Occipital lobe (tissue), 2 donors: ENCODE measurements around the gene PPM1J. TPM values are rescaled to one million over a fixed set of nuclear protein-coding genes. Genes with fewer than 3 reads are reported as not detected.
"Not testable (repeated sequence)": the region's sequence is repeated elsewhere in the genome, so short reads cannot be mapped to it uniquely, and the experiment has no call there.

ENCODE experiments used
- DNase-seq: peaks from one replicate; lab custom pipeline; 2025; lab: John Stamatoyannopoulos, UW
- total RNA-seq: library from RNA; depleted of rRNA; stranded (reverse); fragments of >200 nt; gene quantifications from one replicate; pipeline ENCODE4 v1.2.3, GENCODE V29; 2014

PPM1J gene
- total RNA-seq, 1 donor from 2014 or later = 4.4 TPM

DNA sequence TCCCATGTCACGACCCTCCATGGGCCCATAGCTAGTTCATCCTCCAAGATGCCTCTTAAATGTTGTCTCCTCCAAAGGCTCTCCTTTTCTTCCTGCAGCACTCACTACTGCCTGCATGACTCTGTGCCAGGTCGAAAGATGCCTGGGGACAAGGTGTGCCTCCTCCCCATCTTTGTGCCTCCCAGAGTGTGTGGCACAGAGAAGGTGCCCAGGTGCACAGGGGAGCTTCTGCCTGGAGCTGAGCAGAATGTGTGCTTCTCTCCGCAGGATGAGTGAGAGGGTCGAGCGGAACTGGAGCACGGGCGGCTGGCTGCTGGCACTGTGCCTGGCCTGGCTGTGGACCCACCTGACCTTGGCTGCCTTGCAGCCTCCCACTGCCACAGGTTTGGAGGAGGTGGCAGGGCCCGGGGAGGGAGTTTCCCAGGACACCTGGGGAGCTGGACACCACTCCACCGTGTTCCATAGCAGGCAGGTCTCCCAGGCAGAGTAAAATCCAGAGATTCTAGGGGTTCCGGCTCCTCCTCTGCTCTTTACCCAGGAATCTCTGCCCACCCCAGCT is 6.9 kb upstream of the PPM1J start:
- DNase-seq = no peak

DNA sequence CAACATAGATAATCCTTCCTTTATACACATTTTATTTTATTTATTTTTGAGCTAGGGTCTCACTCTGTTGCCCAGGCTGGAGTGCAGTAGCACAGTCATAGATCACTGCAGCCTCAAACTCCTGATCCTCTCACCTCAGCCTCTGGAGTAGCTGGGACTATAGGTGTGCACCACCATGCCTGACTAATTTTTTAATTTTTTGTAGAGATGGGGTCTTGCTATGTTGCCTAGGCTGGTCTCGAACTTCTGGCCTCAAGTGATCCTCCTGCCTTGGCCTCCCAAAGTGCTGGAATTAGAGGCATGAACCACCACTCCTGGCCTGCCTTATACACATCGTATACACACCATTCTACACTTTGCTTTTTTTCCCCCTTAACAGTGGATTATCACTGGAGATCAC is 6.2 kb upstream of the PPM1J start:
- not testable (repeated sequence) for DNase-seq

DNA sequence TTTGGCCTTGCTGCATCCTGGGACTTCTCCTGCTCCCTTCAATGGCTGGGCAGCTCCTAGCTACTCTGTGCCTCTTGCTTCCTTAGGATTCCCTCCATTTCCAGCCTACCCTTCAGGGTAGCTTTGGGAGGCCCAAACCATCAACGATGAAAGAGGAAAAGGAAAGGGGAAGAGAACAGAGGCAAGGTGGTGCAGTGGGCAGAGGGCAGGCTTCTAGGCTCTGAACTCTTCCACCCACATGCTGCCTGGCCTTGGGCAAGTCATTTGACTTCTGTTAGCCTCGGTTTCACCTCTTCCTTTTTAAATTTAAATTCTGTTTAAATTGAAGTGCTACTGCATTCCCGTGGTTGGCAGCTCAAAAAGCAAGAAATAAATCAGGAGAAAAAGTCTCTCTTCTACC is 5.7 kb upstream of the PPM1J start:
- DNase-seq = no peak

DNA sequence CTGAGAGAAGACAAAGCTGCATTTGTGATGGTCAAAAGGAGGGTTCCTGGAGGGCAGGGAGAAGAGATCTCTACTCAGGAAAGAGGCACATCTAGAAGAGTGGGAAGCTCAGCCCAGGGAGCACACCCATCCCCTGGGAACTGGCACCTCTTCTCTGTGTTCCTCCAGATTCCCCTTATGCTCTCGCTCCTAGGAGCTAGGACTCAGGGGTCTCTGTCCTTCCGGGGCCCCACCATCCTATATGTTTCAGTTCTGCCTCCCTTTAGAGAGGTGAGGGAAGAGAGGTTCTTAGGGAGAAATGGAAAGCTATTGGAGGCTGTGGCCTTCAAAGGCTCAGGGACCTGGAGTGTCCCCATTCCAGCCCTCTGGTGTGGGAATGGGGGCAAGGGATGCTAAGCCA is 4.6 kb upstream of the PPM1J start:
- DNase-seq = no peak

DNA sequence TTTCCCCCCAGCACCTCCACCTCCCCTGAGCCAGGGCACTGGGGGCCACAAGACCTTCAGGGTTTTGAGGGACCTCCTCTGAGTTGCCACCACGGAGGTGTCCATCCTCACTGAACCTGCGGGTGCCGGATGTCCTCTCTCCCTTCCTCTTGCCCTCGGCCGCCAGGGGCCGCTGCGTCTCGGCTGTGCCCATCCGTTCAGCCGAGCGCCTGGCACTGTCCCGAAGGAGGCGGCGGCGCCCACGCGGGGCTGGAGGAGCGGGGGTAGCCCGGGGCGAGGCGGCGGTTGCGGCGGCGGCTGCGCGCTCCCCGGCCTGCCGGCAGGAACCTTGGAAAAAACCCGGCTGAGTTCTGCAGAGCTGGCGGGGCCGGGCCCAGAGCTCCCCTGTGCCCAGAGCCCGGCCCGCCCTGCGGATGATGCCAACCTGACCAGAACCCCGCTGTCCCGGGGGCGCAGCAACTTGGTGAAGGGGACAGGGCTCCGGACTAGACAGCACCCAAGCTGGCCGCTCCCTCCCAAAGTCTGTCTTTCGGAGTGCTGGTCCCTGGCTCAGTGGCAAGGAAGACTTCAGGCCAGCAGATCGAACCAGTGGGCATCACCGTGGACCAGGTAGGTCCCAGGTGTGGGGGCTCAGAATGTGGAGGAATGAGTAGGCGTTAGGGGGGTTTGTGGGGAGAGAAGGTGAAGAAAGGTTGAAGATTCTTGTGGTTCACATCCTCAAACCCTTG is 3.7 kb upstream of the PPM1J start:
- peak; percentile 47 for DNase-seq

DNA sequence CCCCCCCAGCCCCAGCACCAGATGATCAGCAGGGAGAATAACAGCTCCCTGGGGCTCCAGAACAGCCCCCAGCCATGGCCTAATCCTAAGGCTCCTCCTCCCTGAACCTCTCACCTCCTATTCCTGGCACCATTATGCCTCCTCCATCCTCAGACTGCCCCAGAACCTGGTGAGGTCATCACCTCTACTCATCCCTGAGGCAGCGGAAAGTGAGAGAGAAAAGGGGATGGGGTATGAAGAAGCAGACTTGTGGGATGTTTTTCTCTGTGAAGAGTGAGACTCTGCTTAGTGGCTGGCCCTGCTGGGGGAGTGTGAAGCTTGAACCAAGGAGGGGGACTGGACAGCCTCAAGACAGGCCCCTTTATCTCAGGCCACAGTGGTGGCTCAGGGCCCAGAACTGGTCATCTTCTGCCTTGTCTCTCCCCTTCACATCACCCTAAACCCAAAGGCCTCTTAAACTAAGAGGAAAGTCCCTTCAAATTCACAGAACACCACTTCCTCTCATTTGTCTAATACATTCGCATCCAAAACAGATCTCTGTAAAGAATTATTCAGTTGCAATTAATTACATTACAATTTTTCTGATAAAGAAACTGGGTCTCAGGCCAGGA is 2.2 kb upstream of the PPM1J start:
- no peak for DNase-seq

DNA sequence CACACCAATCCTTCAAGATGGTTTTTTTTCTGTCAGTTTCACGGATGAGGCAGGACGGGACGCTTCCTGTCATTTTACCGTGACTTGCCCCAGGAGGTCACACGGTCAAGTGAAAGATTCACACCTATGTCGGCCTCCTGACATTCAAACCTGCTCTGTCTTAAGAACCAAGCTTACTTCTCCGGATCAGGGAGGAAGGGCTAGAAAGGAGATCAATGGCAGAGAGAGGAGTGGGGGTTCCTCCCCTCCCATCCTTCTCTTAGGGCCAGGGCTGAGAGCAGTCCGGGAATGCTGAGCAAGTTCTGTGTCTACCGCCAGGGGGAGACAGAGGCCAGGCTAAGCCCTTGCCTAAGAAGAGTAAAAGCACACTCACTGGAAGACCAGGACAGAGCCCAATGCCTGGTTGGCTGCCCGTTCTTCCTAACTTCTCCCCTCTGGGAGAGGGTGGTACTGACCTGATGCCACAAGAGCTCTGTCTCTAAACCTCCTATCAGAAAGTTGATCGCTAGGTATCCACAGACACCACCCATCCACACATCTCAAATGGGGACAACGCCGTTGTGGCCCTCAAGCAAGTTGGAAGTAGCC is 1.1 kb upstream of the PPM1J start:
- peak; percentile 83 for DNase-seq

DNA sequence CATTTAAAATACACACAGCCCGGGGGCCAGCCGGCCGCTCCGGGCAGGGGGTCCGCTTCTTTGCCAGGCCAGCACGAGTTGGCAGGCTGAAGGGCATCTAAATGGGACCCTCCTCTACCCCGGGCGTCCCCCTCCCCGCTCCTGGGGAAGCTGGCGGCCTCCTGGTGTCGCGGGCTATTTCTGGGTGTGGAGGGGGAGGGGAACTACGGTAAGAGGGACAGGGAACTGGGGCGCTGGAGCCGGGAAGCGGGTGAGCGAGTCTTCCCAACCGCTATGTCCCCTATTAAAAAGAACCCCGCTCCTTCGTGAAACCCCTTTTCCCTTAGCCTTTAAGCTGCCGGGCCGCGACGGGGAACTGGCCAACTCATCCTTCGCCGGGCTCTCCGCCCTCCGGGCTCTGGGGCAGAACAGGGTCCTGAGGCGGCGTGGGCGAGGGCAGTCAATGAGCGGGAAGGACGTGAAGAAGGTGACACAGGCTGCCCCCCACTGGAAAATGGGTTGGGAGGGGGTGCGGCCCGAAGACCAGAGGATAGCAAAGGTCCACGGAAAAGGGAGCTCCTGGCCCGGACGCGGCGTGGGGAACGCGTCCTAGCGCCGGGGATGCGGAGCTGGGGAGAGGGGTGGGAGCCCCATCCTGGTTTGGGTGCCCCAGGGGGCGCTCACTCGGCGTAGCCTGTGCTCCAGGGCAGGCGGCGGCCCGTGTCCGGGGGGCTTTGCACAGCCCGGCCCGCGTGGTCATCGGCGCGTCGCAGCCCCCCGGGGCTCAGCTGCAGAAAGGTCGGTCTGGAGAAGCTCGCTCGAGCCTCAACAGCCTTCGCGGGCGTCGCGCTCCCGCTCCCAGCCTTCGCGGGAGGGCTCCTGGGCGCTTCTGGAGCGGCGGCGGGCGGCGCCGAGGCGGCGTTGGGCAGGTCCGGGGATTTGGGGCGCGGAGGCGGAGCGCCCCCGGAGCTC is 544 bp downstream of the PPM1J start:
- DNase-seq = no peak

DNA sequence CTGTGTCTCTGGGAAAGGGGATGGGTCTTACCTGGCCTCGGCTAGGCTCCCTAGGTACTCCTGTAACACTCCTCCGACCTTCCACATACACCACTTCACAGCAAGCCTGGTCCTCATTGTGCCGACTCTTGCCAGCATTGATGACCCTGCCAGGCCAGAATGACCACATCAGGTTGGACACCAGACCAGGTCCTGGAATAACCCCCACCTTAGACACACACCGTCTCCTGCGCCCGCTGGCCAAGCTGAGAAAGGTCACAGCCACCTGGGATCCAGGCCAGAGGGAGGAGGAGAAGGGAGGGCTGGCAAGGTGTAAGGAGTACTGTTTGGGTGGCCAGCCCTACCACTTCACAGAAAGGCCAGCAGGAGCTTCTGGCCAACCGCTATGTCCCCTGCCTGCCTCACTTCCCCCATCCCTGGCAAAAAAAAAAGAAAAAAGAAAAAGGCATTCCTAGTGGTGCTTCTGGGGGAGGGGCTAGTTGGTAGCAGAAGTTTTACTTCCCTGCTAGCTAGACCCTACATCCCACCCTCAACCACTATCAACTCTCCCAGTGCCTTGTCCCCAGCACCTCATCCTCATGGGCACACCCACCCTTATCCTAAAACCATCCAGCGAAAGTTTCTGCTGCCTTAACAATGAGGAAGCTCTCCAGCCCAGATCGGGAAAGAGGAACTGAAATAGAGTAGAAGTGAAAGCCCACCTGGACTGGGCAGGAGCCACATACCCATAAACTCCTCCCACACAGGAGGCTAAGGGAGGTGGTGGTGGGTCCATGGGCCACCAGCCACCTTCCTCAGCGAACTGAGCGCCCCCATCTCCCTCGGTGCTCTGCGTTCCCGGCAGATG is 1.4 kb downstream of the PPM1J start:
- DNase-seq = no peak

DNA sequence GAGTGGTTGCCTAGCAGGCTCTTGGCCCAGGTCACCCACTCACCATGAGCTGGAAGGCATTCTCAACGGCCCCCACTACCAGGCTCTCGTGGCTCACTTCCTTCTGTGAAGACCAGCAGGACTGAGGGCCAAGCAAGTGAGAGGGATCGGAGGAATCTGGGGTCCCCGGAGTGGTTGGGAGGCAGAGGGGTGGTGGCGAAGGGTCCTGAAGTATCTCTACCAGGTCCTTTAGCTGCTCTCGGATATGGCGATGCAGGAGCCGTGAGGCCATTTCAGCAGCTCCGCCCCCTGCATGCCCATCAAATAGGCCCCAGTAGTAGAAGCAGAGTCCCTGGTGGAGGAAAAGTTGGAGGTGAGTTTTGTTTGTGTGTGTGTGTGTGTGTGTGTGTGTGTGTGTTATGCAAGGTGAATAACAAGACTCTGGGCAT is 2.4 kb downstream of the PPM1J start:
- DNase-seq = no peak

DNA sequence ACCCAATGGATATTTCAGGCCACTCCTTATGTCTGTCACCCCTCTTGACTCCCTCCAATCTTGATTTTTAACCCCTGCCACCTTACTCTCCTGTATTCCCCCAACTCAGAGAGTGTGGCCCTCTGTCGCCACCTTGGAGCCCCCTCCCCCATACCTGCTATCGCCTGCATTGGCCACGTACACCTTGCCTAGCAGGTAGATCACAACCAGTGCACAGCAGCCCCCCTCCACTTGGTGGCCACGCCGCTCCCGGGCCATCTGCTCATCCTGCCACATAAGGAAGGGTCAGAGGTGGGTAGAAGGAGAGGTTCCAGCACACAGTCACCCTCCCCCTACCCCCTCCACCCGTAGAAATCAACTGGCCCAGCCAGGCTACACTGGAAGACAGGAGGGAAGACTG is 2.9 kb downstream of the PPM1J start:
- no peak for DNase-seq

DNA sequence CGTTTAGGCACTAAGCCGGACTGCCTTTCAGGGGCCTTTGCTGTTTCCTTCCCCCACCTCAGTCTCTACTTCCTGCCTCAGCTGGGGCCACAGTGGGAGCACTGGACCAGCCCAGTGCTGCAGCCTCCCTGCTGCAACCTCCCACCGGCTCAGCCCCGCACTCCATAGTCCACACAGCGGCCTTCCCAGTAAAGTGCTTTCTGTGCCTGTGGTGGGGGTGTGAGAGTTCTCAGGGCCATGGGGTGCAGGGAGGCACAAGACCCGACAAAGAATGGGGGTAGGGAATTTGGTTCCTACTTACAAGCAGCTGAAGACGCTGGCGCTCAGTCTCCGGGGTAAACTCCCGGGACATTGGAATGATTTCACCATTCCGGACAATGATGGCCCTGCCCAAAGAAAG is 3.5 kb downstream of the PPM1J start:
- no peak for DNase-seq

DNA sequence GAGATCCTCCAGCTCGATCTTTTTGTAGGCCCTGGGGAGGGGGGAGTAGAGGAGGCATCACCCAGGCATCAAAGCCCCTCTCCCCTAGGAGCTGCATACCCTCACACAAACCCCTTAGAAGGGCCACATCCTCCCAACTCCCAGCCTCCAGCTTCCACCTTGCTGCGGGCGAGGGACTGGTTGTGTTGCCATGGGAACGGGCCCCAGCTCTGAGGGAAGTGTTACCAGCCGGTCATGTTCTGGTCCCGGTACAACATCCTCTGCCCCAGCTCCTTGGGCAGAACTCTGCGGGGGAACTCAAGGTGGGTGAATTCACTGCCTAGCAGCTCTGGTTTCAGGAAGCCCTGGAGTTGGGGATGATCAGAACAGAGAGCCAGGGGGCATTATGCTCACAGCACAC is 4.1 kb downstream of the PPM1J start:
- DNase-seq = no peak

DNA sequence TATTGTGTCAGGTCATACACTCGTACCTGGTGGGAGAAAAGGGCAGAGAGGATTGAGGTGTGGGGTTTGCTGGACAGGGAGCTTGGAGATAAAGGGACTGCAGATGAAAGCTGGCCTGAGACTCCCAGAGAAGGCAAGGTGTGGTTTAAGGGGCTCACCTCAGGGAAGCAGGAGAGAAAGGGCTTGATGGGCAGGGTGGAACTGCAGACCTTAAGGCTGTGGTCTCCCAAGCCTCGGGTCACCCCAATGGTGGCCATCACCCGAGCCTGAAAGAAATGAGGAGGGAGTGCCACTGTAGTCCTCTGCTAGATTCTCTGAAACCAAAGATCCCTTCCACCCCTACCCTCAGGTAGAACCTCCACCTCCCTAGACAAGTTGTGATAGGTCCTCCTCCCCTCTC is 4.5 kb downstream of the PPM1J start:
- DNase-seq = no peak

DNA sequence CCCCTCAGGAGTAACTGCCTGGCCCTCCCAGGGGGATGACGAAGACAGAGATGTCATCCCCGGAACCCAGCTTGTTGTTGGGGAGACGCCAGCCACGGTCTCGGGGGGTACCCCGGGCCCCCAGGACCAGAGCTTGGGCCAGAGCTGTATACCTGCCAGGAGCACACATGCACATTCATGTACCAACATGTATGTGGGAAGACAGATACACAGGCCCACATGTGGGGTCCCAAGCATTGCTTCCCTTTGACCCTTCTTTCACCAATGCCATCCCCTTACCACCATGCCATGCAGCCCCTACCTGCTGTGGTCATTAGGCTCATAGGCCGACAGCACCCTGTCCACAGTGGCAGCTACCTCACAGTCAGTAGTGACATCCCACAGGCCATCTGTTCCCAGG is 5.0 kb downstream of the PPM1J start:
- DNase-seq = no peak

DNA sequence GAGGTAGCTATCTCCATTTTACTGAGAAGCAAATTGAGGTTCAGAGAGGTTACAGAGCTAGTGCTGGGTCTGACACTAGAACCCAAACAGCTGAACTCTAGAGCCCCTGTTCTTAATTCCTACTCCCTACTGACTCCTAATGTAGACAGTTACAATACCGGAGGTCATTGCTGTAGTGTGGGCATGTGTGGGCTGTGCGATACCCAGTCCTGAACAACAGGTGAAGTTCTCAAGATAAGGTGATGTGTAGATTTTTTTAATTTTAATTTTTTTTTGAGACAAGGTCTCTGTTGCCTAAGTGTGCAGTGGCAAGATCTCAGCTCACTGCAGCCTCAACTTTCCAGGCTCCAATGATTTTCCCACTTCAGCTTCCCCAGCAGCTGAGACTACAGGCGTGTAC is 6.6 kb downstream of the PPM1J start:
- DNase-seq = no peak

DNA sequence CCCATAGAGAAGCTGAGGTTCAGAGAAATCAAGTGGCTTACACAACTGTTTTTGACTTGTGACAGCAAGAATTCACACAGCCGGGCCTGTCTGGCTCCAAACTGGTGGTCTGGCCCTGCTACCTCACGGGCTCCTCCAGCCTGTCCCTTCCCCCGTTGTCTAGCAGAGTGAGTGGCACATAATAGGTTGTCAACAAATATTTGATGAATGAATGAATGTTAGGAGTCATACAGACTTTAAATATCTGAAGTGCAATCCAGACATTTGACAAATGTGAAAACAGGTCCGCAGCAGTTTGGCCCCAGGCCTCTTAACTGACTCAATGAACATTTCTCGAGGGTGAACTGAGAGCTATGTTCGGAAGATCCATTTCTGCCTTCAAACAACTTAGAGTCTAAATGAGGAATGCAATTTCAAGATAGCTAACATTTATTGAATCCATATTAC is 7.1 kb downstream of the PPM1J start:
- DNase-seq = no peak

DNA sequence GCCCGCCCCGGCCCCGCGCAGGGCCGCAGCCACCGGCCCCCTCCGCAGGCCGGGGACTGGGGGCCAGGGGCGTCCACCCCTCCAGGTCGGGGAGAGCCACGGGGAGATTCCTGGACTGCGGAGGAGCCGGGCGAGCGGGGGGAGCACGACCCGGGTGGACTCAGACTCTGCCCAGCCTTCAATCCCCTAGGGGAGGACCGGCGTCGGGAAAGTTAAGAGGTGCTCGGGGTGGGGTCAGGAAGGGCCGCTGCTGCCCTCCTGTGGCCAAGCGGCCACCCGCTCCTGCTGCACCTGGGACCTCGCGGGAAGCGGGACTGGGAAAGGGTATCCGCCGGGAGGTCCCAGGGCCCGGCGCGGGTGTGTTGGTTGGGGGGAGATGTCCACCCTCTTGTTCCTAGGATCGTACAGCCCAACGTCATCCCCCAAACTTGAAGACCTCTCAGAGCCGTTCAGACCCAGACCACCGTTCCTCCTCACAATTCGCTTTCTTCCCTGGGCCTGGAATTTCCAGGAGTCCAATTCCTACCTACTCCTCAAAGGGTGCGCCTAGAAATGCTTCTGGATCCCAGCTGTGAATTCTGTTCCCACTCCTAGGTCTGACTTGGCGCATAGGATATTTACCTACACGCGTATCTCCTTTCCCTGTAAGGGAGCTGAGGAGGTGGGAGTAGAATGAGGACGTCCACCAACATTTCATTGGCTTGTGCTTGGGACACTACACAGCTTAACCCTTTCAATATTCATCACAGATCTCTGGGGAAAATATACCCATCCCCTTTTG is 7.7 kb downstream of the PPM1J start:
- DNase-seq = peak; percentile 32

DNA sequence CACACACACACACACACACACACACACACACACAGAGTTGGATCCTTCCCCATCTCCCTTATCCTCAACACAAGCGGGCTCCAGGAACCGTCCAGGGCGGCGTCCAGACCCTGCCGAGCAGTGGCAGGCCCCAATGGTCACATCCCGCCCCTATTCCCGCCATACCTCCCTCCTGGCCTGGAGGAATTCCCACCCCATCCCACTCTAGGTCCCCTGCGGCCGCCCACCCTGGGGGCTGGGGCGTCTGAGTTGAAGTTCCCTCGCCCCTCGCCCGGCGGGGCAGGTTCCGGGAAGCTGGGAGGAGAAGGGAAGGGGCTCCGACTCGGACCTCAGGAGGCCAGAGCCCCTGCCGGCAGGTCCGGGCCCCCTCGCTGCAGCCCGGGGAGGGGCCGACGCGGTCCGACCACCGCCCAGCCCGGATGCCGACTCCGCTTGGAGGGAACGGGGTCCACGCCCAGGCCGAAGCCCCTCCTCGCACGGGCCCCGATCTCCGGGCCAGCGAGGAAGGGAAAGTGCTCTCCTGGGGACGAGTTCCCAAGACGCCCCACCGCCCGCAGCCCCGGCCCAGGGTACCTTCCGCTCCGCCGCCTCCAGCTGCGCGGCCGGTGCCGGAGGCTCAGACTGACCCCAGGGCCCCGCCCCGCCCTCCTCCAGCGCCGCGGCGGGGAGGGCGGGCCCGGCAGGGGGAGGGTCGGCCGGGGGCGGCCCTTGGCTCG is 8.5 kb downstream of the PPM1J start, which contains the start of gene RHOC:
TSS of gene RHOC (minus strand) at position 623 of the 716 bp plus-strand sequence. CDS start 3,328 bp downstream, outside the sequence.
- DNase-seq = no peak
